ENCODE data around the gene TXLNG.
A peak's percentile ranks its signal among the peaks of the same experiment; 100 is the strongest.

Gene TXLNG

GRCh38 chrX:16874458-16875095 lies 88.3 kb downstream of the TXLNG start:
- no peak for DNase-seq (ENCODE audit: low read depth)

- no peak for DNase-seq (ENCODE audit: low read depth)
Observed at GRCh38 chrX:16876696-16877095, 90.4 kb downstream of the TXLNG start.

GRCh38 chrX:16882169-16882568 lies 95.9 kb downstream of the TXLNG start:
- no peak for DNase-seq (ENCODE audit: low read depth)

DNA sequence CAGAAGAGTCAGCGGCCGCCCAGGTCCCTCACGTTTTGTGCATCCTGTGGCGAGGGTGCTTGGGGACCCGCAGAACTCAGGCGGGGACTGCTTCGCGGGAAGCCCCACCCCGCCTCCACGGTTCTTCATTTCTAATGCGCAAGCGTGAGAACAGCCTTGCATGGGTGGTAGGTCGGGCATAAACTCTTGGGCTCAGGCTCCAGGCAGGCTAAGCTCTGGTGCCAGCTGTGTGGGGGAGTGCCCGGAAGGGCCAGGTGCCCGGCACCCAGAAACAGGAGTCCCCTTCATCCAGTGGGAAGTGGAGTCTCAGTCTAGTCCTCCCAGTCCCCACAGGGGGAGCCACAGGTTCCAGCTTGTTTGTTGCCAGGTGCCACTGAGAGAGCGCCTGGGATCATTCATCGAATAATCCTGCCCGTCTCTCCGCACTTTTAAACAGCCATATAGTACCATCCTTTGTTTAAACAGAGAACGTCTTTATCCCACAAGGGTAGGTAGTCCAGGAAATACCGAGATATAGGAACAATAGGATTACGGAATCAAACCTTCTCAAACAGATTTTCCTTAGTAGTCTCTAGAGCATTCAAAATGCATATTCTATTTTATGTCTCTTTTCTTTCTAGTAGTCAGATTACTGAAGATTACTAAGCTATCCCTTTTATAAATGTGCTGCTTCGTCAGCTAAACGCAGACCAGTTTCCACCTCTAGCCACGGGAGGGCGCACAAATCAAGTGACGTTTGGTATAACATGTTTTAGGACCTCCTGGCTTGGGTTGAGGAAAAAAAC lies 96.6 kb downstream of the TXLNG start:
- peak; percentile 46 for DNase-seq (ENCODE audit: low read depth)

DNA sequence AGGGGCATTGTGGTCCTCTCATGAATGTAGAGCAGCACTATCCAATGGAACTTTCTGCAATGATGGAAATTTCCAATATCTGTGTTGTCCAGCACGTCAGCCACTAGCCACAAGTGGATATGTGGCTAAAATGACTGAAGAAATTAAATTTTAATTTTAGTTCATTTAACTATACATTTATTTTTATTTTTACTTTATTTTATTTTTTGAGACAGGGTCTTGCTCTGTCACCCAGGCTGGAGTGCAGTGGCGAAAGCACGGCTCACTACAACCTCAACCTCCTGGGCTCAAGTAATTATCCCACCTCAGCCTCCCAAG lies 97.2 kb downstream of the TXLNG start:
- DNase-seq (ENCODE audit: low read depth), result no peak

DNA sequence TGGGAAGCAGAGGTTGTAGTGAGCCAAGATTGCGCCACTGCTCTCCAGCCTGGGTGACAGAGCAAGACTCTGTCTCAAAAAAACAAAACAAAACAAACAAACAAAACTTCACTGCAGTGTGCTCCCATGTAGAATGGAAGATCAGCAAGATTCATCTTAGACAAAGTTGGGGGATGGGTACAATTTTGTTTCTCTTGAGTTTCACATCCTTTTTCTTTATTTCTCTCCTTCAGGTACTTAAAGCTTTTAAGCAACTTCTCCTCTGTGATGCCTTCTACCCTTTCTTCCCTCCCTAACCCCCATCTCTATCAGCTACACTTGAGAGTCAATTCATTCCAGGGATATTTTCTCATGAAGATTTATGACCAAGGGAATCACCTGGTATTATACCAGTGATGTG lies 99.4 kb downstream of the TXLNG start:
- DNase-seq (ENCODE audit: low read depth), result no peak

DNA sequence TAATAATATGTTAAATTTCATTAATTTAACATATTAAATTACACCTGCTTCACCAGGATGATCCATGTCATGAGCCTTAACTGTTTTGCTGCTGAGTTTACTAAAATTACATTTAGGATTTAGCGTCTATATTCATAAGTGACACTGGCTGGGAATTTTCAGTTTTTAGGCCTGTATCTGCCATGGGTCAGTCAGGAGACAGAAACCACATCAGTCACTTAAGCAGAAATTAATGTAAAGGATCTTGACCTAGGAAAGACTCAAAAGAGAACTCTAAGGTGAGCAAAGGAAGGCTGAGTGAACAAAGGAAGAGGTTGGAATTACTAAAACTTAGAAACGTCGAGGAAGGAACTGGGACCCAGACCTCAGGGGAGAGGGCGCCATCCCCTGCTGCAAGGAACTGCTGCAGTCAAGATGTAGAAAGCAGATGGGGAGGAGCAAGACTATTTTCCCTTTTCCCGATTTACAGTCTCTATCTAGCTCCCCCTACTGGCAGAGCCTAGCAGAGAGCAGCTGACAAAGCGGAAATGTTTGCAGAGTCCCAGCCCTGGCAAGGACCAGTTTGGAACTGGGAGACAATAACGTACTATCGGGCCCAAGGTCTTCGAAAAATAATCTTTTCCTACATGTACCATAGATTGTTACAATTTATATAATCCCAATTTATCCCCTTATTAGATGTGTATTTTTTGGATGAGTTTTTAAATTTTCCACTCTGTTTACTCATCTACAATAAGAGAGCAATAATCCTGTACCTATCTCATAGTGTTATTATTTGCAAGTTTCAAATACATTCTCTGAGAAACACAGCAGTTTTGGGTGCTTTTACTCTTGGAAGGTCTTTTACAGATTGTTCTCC lies 106.5 kb downstream of the TXLNG start:
- DNase-seq (ENCODE audit: low read depth), result peak; percentile 31
